ENCODE data around the gene PERP. TPM values are rescaled to one million over a fixed set of nuclear protein-coding genes. Genes with fewer than 3 reads are reported as not detected.

PERP gene
- total and polyA plus RNA-seq, 8 donors = 13.7 to 46.6 (median 20.4) TPM

- H3K4me3 ChIP-seq = no peak overlapping the region
- no peaks in the 10 kb centered on the region for H3K4me1 ChIP-seq
- no peaks in the 10 kb centered on the region for H3K36me3 ChIP-seq
- no peak overlapping the region for H3K27ac ChIP-seq
- no peak for TF ChIP-seq CTCF (IDR thresholded peaks at IDR 0.05)
- no peaks in the 10 kb centered on the region for H3K9me3 ChIP-seq
- WGBS, 2 donors = 88 to 90% methylated on average over 8 of the region's 8 CpGs
- intact Hi-C loops (cut with DNase I) = loop anchor here in 2 of 3 donors (5.0 to 10.0 kb wide), 3 partner anchors 157 to 307 kb away; no protein-coding TSS in a partner anchor
- no peak for DNase-seq
- no peaks in the 10 kb centered on the region for H3K27me3 ChIP-seq
- no peak for FAIRE-seq
- ATAC-seq = no peak
Observed at GRCh38 chr6:138117376-138117914, 10.2 kb upstream of the PERP start.

- DNase-seq = no peak
- TF ChIP-seq CTCF (IDR thresholded peaks at IDR 0.05) = no peak
- 46 to 50% methylated on average over 3 of the region's 3 CpGs for WGBS, 2 donors
- Histone ChIP-seq H3K4me1 (no peaks in the 10 kb centered on the region), H3K9me3 (no peaks in the 10 kb centered on the region), H3K27me3 (no peaks in the 10 kb centered on the region), H3K27ac (no peak overlapping the region), H3K4me3 (no peak overlapping the region), H3K36me3 (no peaks in the 10 kb centered on the region)
- intact Hi-C loops (cut with DNase I) = loop anchor here in 2 of 3 donors (5.0 to 10.0 kb wide), 3 partner anchors 158 to 308 kb away; no protein-coding TSS in a partner anchor
- no peak for FAIRE-seq
- ATAC-seq = no peak
Observed at GRCh38 chr6:138116661-138116999, 9.4 kb upstream of the PERP start.

GRCh38 chr6:138115877-138116660 is 8.8 kb upstream of the PERP start:
- H3K4me1 ChIP-seq = no peaks in the 10 kb centered on the region
- H3K4me3 ChIP-seq = no peak overlapping the region
- 15 to 20% methylated on average over 13 of the region's 13 CpGs for WGBS, 2 donors
- H3K27ac ChIP-seq = no peak overlapping the region
- no peaks in the 10 kb centered on the region for H3K9me3 ChIP-seq
- DNase-seq (peak in 5 of 6 donors; percentile 39 to 70 (median 50)), ATAC-seq (peak; percentile 84 to 99 (median 97)), FAIRE-seq (peak; percentile 90)
- TF ChIP-seq CTCF (IDR thresholded peaks at IDR 0.05) = peak; percentile 42 to 67 (median 50)
- intact Hi-C loops (cut with DNase I) = loop anchor here in 2 of 3 donors (5.0 to 10.0 kb wide), 3 partner anchors 159 to 309 kb away; no protein-coding TSS in a partner anchor
- no peaks in the 10 kb centered on the region for H3K27me3 ChIP-seq
- no peaks in the 10 kb centered on the region for H3K36me3 ChIP-seq

GRCh38 chr6:138115201-138115600 is 8.0 kb upstream of the PERP start:
- TF ChIP-seq CTCF (IDR thresholded peaks at IDR 0.05) = no peak
- H3K27me3 ChIP-seq = no peaks in the 10 kb centered on the region
- H3K36me3 ChIP-seq = no peaks in the 10 kb centered on the region
- no peaks in the 10 kb centered on the region for H3K9me3 ChIP-seq
- H3K27ac ChIP-seq = no peak overlapping the region
- no peak overlapping the region for H3K4me3 ChIP-seq
- H3K4me1 ChIP-seq = no peaks in the 10 kb centered on the region
- ATAC-seq (no peak), FAIRE-seq (no peak), DNase-seq (no peak)
- WGBS, 2 donors = 57 to 69% methylated on average over 7 of the region's 7 CpGs
- intact Hi-C loops (cut with DNase I) = loop anchor here in 2 of 3 donors (5.0 to 10.0 kb wide), 3 partner anchors 160 to 310 kb away; no protein-coding TSS in a partner anchor

Data from pancreas (tissue), 10 donors.